HG02938 (cell line): Measurements from ENCODE around the gene GABPB2.
A peak's percentile ranks its signal among the peaks of the same experiment; 100 is the strongest.

Experiments used
- ATAC-seq: cut with Tn5 transposase; IDR thresholded peaks from one replicate; pipeline ENCODE4 v1.9.1; 2021; ENCODE audit warnings: mild to moderate bottlenecking, moderate library complexity; ENCODE audit not compliant: unreplicated experiment

The GABPB2 gene

GRCh38 chr1:151158326-151158725 lies 87.8 kb downstream of the GABPB2 start:
- no peak for ATAC-seq

GRCh38 chr1:151158751-151159251 lies 88.2 kb downstream of the GABPB2 start:
- no peak for ATAC-seq

- no peak for ATAC-seq
Measured at GRCh38 chr1:151159373-151159772, 88.8 kb downstream of the GABPB2 start.

- ATAC-seq: no peak
Measured at GRCh38 chr1:151164732-151165280, 94.2 kb downstream of the GABPB2 start.

GRCh38 chr1:151165281-151165737 lies 94.7 kb downstream of the GABPB2 start:
- no peak for ATAC-seq

GRCh38 chr1:151165738-151166504 lies 95.4 kb downstream of the GABPB2 start, which contains the start of the genes LYSMD1 and SCNM1:
Gene LYSMD1, minus strand, starts transcription at chr1:151165902. Its CDS starts 644 bp downstream, at chr1:151165258.
Gene SCNM1, plus strand, starts transcription at chr1:151166144. Its CDS starts 9 bp downstream, at chr1:151166153.
- ATAC-seq: peak; percentile 78

- ATAC-seq: no peak
Measured at GRCh38 chr1:151166505-151166956, 96.0 kb downstream of the GABPB2 start.

GRCh38 chr1:151167116-151167515 lies 96.6 kb downstream of the GABPB2 start:
- ATAC-seq: no peak

- no peak for ATAC-seq
Measured at GRCh38 chr1:151171190-151171589, 100.6 kb downstream of the GABPB2 start.
